ENCODE data around the gene ADORA2B. TPM values are rescaled to one million over a fixed set of nuclear protein-coding genes. Genes with fewer than 3 reads are reported as not detected.

Gene ADORA2B
- total and polyA plus RNA-seq, 2 of the 8 experiments (the other 6 are each of a cell fraction or from before 2014, with no cell fraction given), result 2.6 to 8.2 TPM

DNA sequence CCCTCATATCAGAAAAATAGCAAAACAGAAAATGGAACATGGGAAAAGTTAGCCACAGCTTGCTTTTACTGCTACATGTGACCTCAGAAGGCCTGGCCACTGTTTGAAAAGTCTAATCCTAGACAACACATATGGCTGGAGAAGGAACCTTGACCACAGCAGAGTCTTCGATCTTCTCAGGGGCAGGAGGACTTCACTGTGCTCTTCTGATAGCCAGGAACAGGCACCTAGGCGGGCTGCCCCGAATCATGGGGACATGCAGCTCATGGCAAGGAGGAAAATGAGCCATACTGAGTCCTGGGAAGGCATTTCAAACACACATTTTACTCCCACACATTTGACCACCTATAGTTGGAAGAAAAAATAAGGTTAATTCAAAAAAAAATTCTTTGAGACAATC lies 31.1 kb upstream of the ADORA2B start:
- peaks cover 3% of the 10 kb centered on the region; the same call in 1 of the 2 replicates for H3K23me2 ChIP-seq (ENCODE audit: low read depth, low read length)
- H3K79me1 ChIP-seq (ENCODE audit: low read depth, low read length), result no peaks in the 10 kb centered on the region
- TF ChIP-seq CTBP2 (IDR thresholded peaks at IDR 0.05; ENCODE audit: borderline replicate concordance, insufficient read depth, insufficient read length, low read length), result no peak
- no peak overlapping the region for H3K27ac ChIP-seq (ENCODE audit: low read depth, low read length)
- H2AFZ ChIP-seq (ENCODE audit: low read length), result no peak overlapping the region
- no peak overlapping the region for H2BK120ac ChIP-seq (replicated peaks; ENCODE audit: low read depth, low read length)
- no peak overlapping the region for H3K14ac ChIP-seq (ENCODE audit: insufficient read length)
- H3K56ac ChIP-seq (replicated peaks; ENCODE audit: insufficient read length, low read depth, low read length), result no peak overlapping the region
- peaks cover 0 to 3% of the 10 kb centered on the region in 2 experiments; a peak in 1 of 4 replicates for H3K9me3 ChIP-seq (ENCODE audit: insufficient read depth in 2 of 2, low read depth in 1 of 2, low read length in 1 of 2)
- H4K91ac ChIP-seq (replicated peaks; ENCODE audit: insufficient read length, low read length), result no peak overlapping the region
- no peak overlapping the region for H3K9ac ChIP-seq (replicated peaks in 1 of 4; ENCODE audit: extremely low read depth in 1 of 4, low read depth in 3 of 4, low read length in 3 of 4)
- no peak overlapping the region for H4K5ac ChIP-seq (ENCODE audit: insufficient read length, low read depth, low read length)
- H4K8ac ChIP-seq (ENCODE audit: extremely low read depth, insufficient read depth, low read length), result no peak overlapping the region
- CTCF ChIA-PET (ENCODE audit: partially characterized antibody), result interaction anchor here (1.0 to 1.6 kb wide), 2 partner anchors 22 to 84 kb away, joined by 4 read pairs; no protein-coding TSS in a partner anchor
- H2AK5ac ChIP-seq (ENCODE audit: low read depth, low read length), result no peak overlapping the region
- no peak overlapping the region for H2BK15ac ChIP-seq (ENCODE audit: low read length)
- H4K20me1 ChIP-seq (replicated peaks in 1 of 2; ENCODE audit: control insufficient read depth in 1 of 2, insufficient read depth in 2 of 2, low read length in 2 of 2), result no peaks in the 10 kb centered on the region
- no peak overlapping the region for H2BK5ac ChIP-seq (ENCODE audit: low read depth, low read length)
- H3K18ac ChIP-seq (ENCODE audit: extremely low read depth, low read length), result no peak overlapping the region
- H3K23ac ChIP-seq (ENCODE audit: insufficient read length), result no peak overlapping the region
- H3K4ac ChIP-seq (replicated peaks; ENCODE audit: insufficient read length, low read depth, low read length), result no peak overlapping the region
- no peaks in the 10 kb centered on the region for H3K36me3 ChIP-seq (ENCODE audit: control insufficient read depth in 2 of 4, insufficient read depth in 4 of 4, low read length in 3 of 4)
- POLR2A ChIA-PET (ENCODE audit: partially characterized antibody), result no interaction called here
- H3K79me2 ChIP-seq (ENCODE audit: control insufficient read depth in 1 of 2, insufficient read depth in 2 of 2, low read length in 2 of 2), result no peaks in the 10 kb centered on the region
- H3K4me2 ChIP-seq (ENCODE audit: insufficient read depth in 1 of 2, low read depth in 2 of 2, low read length in 2 of 2), result no peak overlapping the region
- peaks cover 0 to 7% (median 3%) of the 10 kb centered on the region in 4 experiments; a peak in 5 of 7 replicates for H3K4me1 ChIP-seq (replicated peaks in 1 of 4; ENCODE audit: control insufficient read depth in 3 of 4, insufficient read depth in 4 of 4, low read length in 3 of 4)
- H2BK12ac ChIP-seq (ENCODE audit: low read depth, low read length), result no peak overlapping the region
- FAIRE-seq, result no peak
- no peak overlapping the region for H3K4me3 ChIP-seq (ENCODE audit: extremely low read depth in 1 of 4, insufficient read depth in 2 of 4, low read depth in 3 of 4, low read length in 4 of 4)
- H2BK20ac ChIP-seq (ENCODE audit: low read length), result no peak overlapping the region
- DNase-seq (ENCODE audit: low read depth in 1 of 2, low spot score in 2 of 2), result no peak
- H3K27me3 ChIP-seq (replicated peaks in 1 of 4; ENCODE audit: control insufficient read depth in 3 of 4, extremely low read depth in 1 of 4, insufficient read depth in 3 of 4, low read length in 3 of 4), result peaks cover 0 to 23% (median 9%) of the 10 kb centered on the region in 4 experiments; a peak in 5 of 7 replicates
- 94% methylated on average over 3 of the region's 3 CpGs; no CpG with 5 or more reads in 1 of the 2 experiments for WGBS, 2 experiments (ENCODE audit: extremely low coverage in 1 of 2, insufficient coverage in 1 of 2, insufficient read length in 1 of 2, insufficient replicate concordance in 2 of 2, low coverage in 1 of 2, low lambda C conversion rate in 2 of 2, missing lambda C conversion rate in 1 of 2)
